IMR-90 (cell line): ENCODE data around the gene COX6B1. TPM values are rescaled to one million over a fixed set of nuclear protein-coding genes. Genes with fewer than 3 reads are reported as not detected.
"Not testable (repeated sequence)": the region's sequence is repeated elsewhere in the genome, so short reads cannot be mapped to it uniquely, and the experiment has no call there.

ENCODE experiments used
- ATAC-seq: fragments of 200-7000 bp; cut with Tn5 transposase; 2 replicates; pipeline ENCODE4 v1.9.1; 2020; ENCODE audit warnings: low read depth, mild to moderate bottlenecking, moderate library complexity
- BruUV-seq: library from RNA; stranded (reverse); fragments of 400-500 nt; replicated peaks from 2 replicates; lab custom pipeline; 2021; lab: Mats Ljungman, UMichigan
- CTCF ChIA-PET: fragments of 300-600 bp; formaldehyde crosslinking; extraction: SDS; loops from one replicate; lab custom pipeline; 2021; ENCODE audit warnings: antibody characterized with exemption; lab: Yijun Ruan, JAX
- POLR2A ChIA-PET: fragments of 300-600 bp; sonication (Branson Sonifier 250); formaldehyde crosslinking; loops from one replicate; lab custom pipeline; 2022; ENCODE audit warnings: antibody characterized with exemption; ENCODE audit not compliant: unreplicated experiment; lab: Charles Lee
- DNase-seq: peaks from one replicate; pipeline ENCODE4 v3.0.0; 2013
- H2AFZ ChIP-seq: replicated peaks from 2 replicates; pipeline ENCODE3; 2013; ENCODE audit warnings: low read length, mild to moderate bottlenecking; ENCODE audit not compliant: poor library complexity
- H2AK5ac ChIP-seq: 2 replicates; pipeline ENCODE4 v1.6.1; 2013; ENCODE audit warnings: low read depth, low read length, inconsistent platforms
- H2AK9ac ChIP-seq: replicated peaks from 2 replicates; pipeline ENCODE3; 2013; ENCODE audit warnings: mild to moderate bottlenecking, low read depth, low read length, moderate library complexity; ENCODE audit not compliant: poor library complexity
- H2BK120ac ChIP-seq: 2 replicates; pipeline ENCODE4 v1.6.1; 2013; ENCODE audit warnings: low read depth, low read length, inconsistent platforms
- H2BK15ac ChIP-seq: 3 replicates; pipeline ENCODE4 v1.6.1; 2013; ENCODE audit warnings: low read depth, low read length, inconsistent platforms
- H2BK20ac ChIP-seq: 2 replicates; pipeline ENCODE4 v1.6.1; 2013; ENCODE audit warnings: low read depth, mild to moderate bottlenecking, inconsistent platforms, low read length, moderate library complexity
- H2BK5ac ChIP-seq: 2 replicates; pipeline ENCODE4 v1.6.1; 2013; ENCODE audit warnings: mild to moderate bottlenecking, low read depth, low read length, inconsistent platforms; ENCODE audit not compliant: poor library complexity, severe bottlenecking
- H3K14ac ChIP-seq: replicated peaks from 2 replicates; pipeline ENCODE4 v1.6.1; 2013; ENCODE audit warnings: low read depth, low read length, inconsistent platforms
- H3K18ac ChIP-seq: 2 replicates; pipeline ENCODE4 v1.6.1; 2013; ENCODE audit warnings: low read depth, low read length, control low read depth
- H3K23ac ChIP-seq: 2 replicates; pipeline ENCODE4 v1.6.1; 2013; ENCODE audit warnings: low read depth, low read length, inconsistent platforms
- H3K27ac ChIP-seq: 2 replicates; pipeline ENCODE4 v1.5.1; 2013; ENCODE audit warnings: mild to moderate bottlenecking, control low read depth, low read length; ENCODE audit not compliant: insufficient read depth
- H3K27me3 ChIP-seq: 2 replicates; pipeline ENCODE4 v1.6.1; 2013; ENCODE audit warnings: low read length; ENCODE audit not compliant: control insufficient read depth, insufficient read depth
- H3K36me3 ChIP-seq: 2 replicates; pipeline ENCODE4 v1.6.1; 2013; ENCODE audit warnings: low read length, mixed read lengths; ENCODE audit not compliant: control insufficient read depth, insufficient read depth
- H3K4ac ChIP-seq: 2 replicates; pipeline ENCODE4 v1.6.1; 2013; ENCODE audit warnings: low read depth, low read length, inconsistent platforms
- H3K4me1 ChIP-seq: 2 replicates; pipeline ENCODE4 v1.6.1; 2013; ENCODE audit warnings: low read length, mixed read lengths; ENCODE audit not compliant: control insufficient read depth, insufficient read depth
- H3K4me2 ChIP-seq: 2 replicates; pipeline ENCODE4 v1.6.1; 2013; ENCODE audit warnings: low read depth, mild to moderate bottlenecking, control low read depth, low read length, moderate library complexity
- H3K4me3 ChIP-seq: 2 replicates; pipeline ENCODE4 v1.5.1; 2013; ENCODE audit warnings: low read depth, mild to moderate bottlenecking, control low read depth, low read length, moderate library complexity; ENCODE audit not compliant: insufficient read depth
- H3K56ac ChIP-seq: 2 replicates; pipeline ENCODE4 v1.6.1; 2013; ENCODE audit warnings: low read length, inconsistent platforms; ENCODE audit not compliant: insufficient read depth; ENCODE audit errors: extremely low read depth
- H3K79me1 ChIP-seq, 2 experiments: 2 replicates each; pipeline ENCODE4 v1.6.1; 2013; ENCODE audit warnings: low read length in 2 of 2, inconsistent platforms in 1 of 2, low read depth in 1 of 2
- H3K9ac ChIP-seq: 2 replicates; pipeline ENCODE4 v1.6.1; 2013; ENCODE audit warnings: low read depth, low read length, control low read depth
- H3K9me1 ChIP-seq: 2 replicates; pipeline ENCODE4 v1.6.1; 2013; ENCODE audit warnings: low read length, inconsistent platforms; ENCODE audit not compliant: insufficient read depth
- H3K9me3 ChIP-seq: 2 replicates; pipeline ENCODE4 v1.6.1; 2013; ENCODE audit warnings: low read length; ENCODE audit not compliant: control insufficient read depth, insufficient read depth
- H4K20me1 ChIP-seq: 2 replicates; pipeline ENCODE4 v1.6.1; 2013; ENCODE audit warnings: low read length, inconsistent platforms; ENCODE audit not compliant: insufficient read depth
- H4K5ac ChIP-seq: 2 replicates; pipeline ENCODE4 v1.6.1; 2013; ENCODE audit warnings: mild to moderate bottlenecking, low read depth, low read length, control low read depth
- H4K8ac ChIP-seq, 2 experiments: 2 replicates each; pipeline ENCODE4 v1.6.1; 2013; ENCODE audit warnings: low read depth in 2 of 2, low read length in 2 of 2, control low read depth in 1 of 2, inconsistent platforms in 1 of 2
- H4K91ac ChIP-seq: 2 replicates; pipeline ENCODE4 v1.6.1; 2013; ENCODE audit warnings: low read depth, low read length, inconsistent platforms; ENCODE audit not compliant: insufficient read depth
- WGBS, 2 experiments: methylation state at CpG; one replicate each; pipeline versions ENCODE4 v1.1.5 to v1.1.7; 2013; ENCODE audit warnings: missing lambda C conversion rate in 2 of 2; ENCODE audit not compliant: insufficient read length in 1 of 2; ENCODE audit errors: extremely low coverage in 2 of 2; 5-methylcytosine and 5-hydroxymethylcytosine counted together
- dilution Hi-C: fragments of 300-500 bp; cut with HindIII; formaldehyde crosslinking; loops from one replicate; pipeline ENCODE4 v1.14.3; 2018; ENCODE audit warnings: low sequenced_read_pairs; ENCODE audit not compliant: unreplicated experiment
- in situ Hi-C: fragments of 300-500 bp; cut with MboI; formaldehyde crosslinking; loops from 3 replicates; pipeline ENCODE4 v1.14.3; 2019; ENCODE audit warnings: low sequenced_read_pairs, inconsistent platforms, mixed read lengths
- intact Hi-C: fragments of 100-400 bp; cut with micrococcal nuclease; formaldehyde crosslinking; loops from 2 replicates; pipeline ENCODE4 v1.10.0; 2022
- polyA plus RNA-seq, 3 experiments: library from polyadenylated mRNA; depleted of rRNA; stranded (reverse); fragments of >200 nt; gene quantifications; 2 replicates each; pipeline ENCODE4 v1.2.3, GENCODE V29; 2012; ENCODE audit warnings: low replicate concordance in 1 of 3
- total RNA-seq: library from RNA; depleted of rRNA; stranded (reverse); fragments of >200 nt; gene quantifications from 2 replicates; pipeline ENCODE4 v1.2.3, GENCODE V29; 2012

COX6B1 gene
- total and polyA plus RNA-seq, 2 of the 4 experiments (the other 2 are of a cell fraction): 914 to 983 TPM

- POLR2A ChIA-PET: interaction anchor here (0.6 kb wide), 1 partner anchor 42 kb away, joined by 3 read pairs; no protein-coding TSS in a partner anchor
These were observed 6.7 kb downstream of the COX6B1 start for GRCh38 chr19:35654828-35655227.

More at GRCh38 chr19:35654828-35655227, 6.7 kb downstream of the COX6B1 start:
- CTCF ChIA-PET, H3K14ac ChIP-seq, H3K9ac ChIP-seq, H3K9me1 ChIP-seq, H4K20me1 ChIP-seq, H2AK9ac ChIP-seq, H2BK20ac ChIP-seq, H4K5ac ChIP-seq, H2AK5ac ChIP-seq, dilution Hi-C loops, H2BK5ac ChIP-seq, H2BK15ac ChIP-seq, H3K4me2 ChIP-seq, H3K27me3 ChIP-seq, H3K18ac ChIP-seq, H4K8ac ChIP-seq, H3K27ac ChIP-seq, H2AFZ ChIP-seq, intact Hi-C loops, ATAC-seq, H3K9me3 ChIP-seq, in situ Hi-C loops, H3K4me3 ChIP-seq, H4K91ac ChIP-seq, H3K4me1 ChIP-seq, BruUV-seq, H3K56ac ChIP-seq, H3K4ac ChIP-seq, DNase-seq, H3K23ac ChIP-seq, H2BK120ac ChIP-seq: not testable (repeated sequence)
- WGBS, 2 experiments: 88% methylated on average over 1 of the region's 6 CpGs; no CpG with 5 or more reads in 1 of the 2 experiments
- Histone ChIP-seq H3K79me1 (peaks cover 15 to 16% of the 10 kb centered on the region in 2 experiments), H3K36me3 (peaks cover 41% of the 10 kb centered on the region)
